ENCODE data around the gene LIG4.

- TF ChIP-seq POLR2A (IDR thresholded peaks at IDR 0.05; ENCODE audit: low read depth, low read length) = no peak
- no peak for TF ChIP-seq CTCF (conservative IDR thresholded peaks at IDR 0.05; ENCODE audit: low read depth, low read length)
- TF ChIP-seq CEBPB (IDR thresholded peaks at IDR 0.05; ENCODE audit: low read depth, low read length) = no peak
- no peak for TF ChIP-seq SMC3 (IDR thresholded peaks at IDR 0.05; ENCODE audit: low read depth, low read length)
- TF ChIP-seq, protein P1, sequence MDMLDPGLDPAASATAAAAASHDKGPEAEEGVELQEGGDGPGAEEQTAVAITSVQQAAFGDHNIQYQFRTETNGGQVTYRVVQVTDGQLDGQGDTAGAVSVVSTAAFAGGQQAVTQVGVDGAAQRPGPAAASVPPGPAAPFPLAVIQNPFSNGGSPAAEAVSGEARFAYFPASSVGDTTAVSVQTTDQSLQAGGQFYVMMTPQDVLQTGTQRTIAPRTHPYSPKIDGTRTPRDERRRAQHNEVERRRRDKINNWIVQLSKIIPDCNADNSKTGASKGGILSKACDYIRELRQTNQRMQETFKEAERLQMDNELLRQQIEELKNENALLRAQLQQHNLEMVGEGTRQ (IDR thresholded peaks at IDR 0.05; ENCODE audit: low read depth, low read length) = no peak
- TF ChIP-seq BHLHE40 (IDR thresholded peaks at IDR 0.05; ENCODE audit: low read depth, low read length) = no peak
- no peak for TF ChIP-seq RAD21 (IDR thresholded peaks at IDR 0.05; ENCODE audit: low read length)
- TF ChIP-seq MAFK (IDR thresholded peaks at IDR 0.05; ENCODE audit: low read depth, low read length) = no peak
- TF ChIP-seq MXI1 (IDR thresholded peaks at IDR 0.05; ENCODE audit: borderline replicate concordance, low read depth, low read length) = no peak
- no peak for TF ChIP-seq NFE2L2 (IDR thresholded peaks at IDR 0.05; ENCODE audit: low read depth, low read length)
- TF ChIP-seq, protein P2, sequence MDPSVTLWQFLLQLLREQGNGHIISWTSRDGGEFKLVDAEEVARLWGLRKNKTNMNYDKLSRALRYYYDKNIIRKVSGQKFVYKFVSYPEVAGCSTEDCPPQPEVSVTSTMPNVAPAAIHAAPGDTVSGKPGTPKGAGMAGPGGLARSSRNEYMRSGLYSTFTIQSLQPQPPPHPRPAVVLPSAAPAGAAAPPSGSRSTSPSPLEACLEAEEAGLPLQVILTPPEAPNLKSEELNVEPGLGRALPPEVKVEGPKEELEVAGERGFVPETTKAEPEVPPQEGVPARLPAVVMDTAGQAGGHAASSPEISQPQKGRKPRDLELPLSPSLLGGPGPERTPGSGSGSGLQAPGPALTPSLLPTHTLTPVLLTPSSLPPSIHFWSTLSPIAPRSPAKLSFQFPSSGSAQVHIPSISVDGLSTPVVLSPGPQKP (IDR thresholded peaks at IDR 0.05; ENCODE audit: borderline replicate concordance, low read depth, low read length) = no peak
- no peak for TF ChIP-seq MAZ (IDR thresholded peaks at IDR 0.05; ENCODE audit: borderline replicate concordance, low read depth, low read length)
- TF ChIP-seq FOS (IDR thresholded peaks at IDR 0.05; ENCODE audit: low read depth, low read length) = no peak
- no peak for TF ChIP-seq RCOR1 (IDR thresholded peaks at IDR 0.05; ENCODE audit: insufficient replicate concordance, low read length)
Measured at GRCh38 chr13:108182652-108183051, 32.7 kb downstream of the LIG4 start.
